GM21576 (cell line): ENCODE data around the gene PROX1.

Experiments used
- ATAC-seq: cut with Tn5 transposase; IDR thresholded peaks from one replicate; pipeline ENCODE4 v1.9.1; 2021; ENCODE audit warnings: mild to moderate bottlenecking, moderate library complexity; ENCODE audit not compliant: unreplicated experiment

The PROX1 gene, protein sequence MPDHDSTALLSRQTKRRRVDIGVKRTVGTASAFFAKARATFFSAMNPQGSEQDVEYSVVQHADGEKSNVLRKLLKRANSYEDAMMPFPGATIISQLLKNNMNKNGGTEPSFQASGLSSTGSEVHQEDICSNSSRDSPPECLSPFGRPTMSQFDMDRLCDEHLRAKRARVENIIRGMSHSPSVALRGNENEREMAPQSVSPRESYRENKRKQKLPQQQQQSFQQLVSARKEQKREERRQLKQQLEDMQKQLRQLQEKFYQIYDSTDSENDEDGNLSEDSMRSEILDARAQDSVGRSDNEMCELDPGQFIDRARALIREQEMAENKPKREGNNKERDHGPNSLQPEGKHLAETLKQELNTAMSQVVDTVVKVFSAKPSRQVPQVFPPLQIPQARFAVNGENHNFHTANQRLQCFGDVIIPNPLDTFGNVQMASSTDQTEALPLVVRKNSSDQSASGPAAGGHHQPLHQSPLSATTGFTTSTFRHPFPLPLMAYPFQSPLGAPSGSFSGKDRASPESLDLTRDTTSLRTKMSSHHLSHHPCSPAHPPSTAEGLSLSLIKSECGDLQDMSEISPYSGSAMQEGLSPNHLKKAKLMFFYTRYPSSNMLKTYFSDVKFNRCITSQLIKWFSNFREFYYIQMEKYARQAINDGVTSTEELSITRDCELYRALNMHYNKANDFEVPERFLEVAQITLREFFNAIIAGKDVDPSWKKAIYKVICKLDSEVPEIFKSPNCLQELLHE

DNA sequence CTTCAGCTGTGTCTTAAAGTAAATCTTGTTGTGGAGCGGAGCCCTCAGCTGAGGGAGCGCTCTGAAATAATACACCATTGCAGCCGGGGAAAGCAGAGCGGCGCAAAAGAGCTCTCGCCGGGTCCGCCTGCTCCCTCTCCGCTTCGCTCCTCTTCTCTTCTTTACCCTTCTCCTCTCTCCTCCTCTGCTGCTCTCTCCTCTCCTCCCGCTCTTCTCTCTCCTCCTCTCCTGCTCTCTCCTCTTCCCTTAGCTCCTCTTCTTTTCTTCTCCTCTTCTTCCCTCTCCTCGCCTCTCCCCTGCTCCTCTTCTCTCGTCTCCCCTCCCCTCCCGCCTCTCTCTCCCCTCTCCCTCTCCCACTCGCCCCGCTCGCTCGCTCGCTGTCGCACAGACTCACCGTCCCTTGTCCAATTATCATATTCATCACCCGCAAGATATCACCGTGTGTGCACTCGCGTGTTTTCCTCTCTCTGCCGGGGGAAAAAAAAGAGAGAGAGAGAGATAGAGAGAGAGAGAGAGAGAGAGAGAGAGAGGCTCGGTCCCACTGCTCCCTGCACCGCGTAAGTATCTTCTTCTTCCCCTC is at the start of gene PROX1:
Gene PROX1, plus strand, starts transcription at position 47 of the 580 bp plus-strand sequence. CDS start 8,563 bp downstream, outside the sequence.
- peak; percentile 86 for ATAC-seq

DNA sequence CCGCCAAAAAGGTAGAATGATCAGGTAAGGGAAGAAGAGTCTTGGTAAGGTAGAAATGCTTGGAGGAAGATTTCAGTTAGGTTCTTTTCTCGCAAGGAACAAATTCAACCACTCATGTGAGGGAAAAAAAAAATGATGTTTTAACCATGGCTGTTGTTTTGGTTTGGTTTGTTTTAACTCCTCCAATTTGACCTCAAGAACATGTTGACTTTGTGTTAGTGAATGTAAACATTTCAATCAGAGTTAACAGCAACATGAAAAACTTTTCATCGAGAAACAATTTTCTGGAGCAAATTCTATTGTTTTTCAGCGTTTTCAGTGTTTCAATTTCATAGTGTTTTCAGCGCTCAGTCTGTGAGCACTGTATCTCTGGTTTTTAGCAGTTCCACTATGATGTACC is 49.0 kb upstream of the PROX1 start:
- no peak for ATAC-seq

DNA sequence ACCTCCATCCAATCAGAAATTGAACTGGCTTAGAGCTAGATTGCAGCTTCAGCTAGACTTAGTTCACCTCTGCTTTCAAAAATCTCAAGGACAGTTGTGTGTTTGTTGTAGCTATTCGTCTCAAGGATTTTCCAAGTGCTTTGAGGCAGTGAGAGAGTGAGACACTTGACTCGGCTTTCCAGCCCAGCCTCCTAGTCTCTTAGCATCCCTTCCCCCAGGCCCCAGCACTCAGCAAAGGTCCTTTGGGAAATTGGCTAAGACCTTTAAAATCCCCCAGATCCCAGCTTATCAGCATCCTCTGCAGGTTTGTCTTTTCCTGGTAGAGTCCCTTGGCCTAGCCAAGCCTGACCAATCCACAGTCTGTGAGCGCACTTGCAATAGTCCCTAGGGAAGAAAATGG is 47.9 kb upstream of the PROX1 start:
- no peak for ATAC-seq

DNA sequence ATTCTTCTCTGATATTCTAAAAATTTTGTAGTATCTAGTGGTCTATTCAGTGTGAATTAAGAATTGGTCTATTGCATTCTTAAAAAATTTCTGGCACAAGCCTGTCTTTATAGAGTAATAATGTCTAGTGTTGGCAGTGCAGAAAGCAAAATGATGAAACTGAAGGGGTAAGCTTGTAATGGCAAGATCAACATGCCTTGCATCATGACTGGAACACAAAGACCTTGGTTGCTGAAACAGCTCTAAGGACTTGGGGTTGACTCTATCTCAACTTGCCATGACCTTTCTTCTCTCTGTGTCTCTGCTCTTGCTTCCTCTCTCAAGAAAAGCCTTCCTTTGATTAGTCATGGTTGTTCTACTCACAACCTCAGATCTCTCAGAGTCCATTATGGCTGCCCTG is 46.8 kb upstream of the PROX1 start:
- no peak for ATAC-seq

DNA sequence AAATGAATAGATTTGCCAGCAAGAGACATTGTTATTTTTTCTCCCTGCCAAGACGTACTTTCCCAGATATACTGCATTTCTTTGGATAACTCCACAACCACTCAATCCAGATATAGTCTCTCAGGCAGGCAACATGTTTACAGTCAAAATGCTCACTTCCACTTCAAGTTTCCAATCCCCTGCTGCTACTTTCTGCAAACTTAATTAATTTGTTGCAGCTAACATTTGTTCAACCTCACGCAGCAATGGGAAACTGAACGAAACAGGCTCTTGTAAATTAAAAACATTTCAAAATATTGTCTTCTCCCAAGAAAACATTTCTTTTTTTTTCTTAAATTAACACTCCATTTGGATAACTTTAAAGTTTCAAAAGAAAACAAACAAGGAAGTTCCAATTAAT is 45.7 kb upstream of the PROX1 start:
- no peak for ATAC-seq

DNA sequence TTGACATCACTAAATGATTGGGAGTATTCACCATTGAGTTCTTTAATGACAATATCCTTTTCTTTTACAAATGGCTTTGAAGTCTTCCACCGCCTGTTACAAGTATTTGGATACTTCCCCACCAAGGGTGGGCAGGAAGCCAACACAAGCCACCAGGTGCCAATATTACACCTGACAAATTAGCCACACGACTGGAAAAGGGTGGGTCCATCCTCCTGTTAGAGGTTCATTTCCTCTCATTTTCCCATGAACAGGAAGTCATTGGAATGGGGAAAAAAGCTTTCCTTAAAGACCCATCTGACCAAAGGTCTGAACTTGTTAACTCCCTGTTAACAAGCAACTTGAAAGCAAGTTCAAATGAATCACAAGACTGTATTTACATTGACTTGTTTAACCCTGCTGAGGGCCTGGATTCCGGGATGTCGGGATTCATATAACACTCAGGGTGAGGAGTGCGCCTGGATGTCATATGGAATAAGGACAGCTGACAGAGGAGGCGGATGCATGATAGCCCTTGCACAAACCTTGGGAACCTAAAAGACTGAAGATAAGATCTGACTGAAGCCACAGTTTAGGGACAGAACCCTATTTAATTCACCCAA is 40.5 kb upstream of the PROX1 start:
- ATAC-seq, result no peak

DNA sequence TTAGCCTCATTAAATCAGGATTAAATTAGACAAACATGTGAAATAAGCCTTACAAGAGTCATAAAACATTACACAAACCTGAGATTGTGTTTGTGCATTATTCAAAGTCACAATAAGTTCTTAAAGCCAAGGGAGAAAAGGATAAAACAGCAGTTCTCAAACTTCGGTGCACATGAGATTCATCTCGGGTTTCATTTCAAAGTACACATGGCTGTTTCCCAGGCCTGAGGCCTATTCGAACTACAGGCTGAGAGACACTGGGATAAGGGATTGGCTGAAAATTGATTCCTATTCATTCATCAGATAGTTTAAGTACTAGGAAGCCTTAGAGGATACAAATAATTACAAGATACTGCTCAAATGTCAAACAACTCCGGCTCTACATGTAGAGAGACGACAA is 35.9 kb upstream of the PROX1 start:
- ATAC-seq, result no peak

DNA sequence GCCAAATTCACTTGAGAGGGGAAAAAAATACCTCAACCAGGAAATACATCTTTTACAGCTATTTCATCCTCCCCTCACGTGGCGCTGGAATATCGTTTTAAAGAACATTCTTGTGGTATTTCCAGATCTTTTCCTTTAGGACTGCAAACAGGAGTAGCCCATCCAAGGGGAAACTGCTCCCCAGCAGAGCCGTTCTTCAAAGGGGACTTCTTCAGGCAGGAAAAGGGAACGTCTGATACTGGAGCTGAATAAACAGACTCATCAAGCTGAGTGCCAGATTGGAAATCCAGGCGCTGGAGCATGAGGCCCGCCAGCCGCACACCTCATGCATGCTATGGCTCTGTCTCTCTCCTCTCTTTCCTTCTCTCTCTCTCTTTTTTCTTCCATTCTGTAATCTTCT is 34.0 kb upstream of the PROX1 start:
- no peak for ATAC-seq

DNA sequence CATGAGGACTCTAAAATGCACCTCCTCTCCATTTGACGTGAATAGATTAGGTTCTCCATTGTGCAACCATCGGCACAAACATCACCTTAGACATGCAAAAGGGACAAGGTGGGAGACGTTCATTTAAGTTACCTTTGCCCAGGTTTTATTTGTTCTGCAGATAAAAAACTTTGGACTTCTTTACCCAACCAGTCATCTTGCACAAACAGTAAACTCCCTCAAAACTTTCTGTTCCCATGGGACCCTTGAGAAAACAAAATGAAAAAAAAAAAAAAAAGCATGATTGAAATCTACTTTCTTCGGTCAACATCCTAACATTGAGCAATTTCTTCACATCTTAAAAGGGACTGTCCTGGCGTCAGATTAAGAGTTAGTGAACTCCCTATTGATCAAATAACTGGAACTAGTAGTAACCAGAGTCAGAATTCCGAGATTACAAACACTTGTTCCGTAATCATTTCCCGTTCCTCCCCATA is 31.4 kb upstream of the PROX1 start:
- no peak for ATAC-seq

DNA sequence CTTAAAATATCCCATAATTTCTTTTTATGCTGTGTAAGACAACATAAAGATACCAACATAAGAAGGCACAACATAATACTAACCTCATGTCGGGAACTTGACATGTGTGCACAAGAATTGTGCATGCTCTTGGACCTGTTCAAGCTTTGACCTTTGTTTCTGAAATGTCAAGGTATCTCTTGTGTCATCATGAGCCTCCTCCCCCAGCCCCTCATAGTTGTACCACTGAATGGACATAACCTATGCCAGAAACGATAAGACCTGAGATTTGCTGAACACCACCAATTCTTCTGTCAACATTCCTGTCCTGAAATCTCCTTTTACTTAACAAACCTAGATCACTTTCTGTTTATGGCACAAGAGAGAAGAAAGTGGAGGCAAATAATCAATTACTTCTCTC is 29.4 kb upstream of the PROX1 start:
- no peak for ATAC-seq

DNA sequence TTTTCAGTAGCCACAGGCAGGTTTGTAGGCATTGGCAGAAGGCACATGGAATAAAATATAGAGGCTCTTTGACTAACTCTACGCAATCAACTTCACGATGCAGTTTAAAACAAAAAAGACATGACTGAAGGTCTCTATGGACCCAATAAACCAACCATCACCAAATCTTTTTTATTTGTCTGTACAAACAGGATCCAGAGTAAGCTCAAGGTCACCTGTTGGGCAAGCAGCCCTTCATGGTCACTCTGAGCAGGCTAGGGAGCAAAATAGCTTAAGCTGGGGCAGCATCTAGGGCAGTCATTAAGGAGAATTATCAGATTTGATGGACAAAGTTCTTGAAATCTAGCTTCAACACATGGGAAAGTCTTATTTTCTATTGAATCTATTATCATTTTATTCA is 26.8 kb upstream of the PROX1 start:
- ATAC-seq, result no peak

DNA sequence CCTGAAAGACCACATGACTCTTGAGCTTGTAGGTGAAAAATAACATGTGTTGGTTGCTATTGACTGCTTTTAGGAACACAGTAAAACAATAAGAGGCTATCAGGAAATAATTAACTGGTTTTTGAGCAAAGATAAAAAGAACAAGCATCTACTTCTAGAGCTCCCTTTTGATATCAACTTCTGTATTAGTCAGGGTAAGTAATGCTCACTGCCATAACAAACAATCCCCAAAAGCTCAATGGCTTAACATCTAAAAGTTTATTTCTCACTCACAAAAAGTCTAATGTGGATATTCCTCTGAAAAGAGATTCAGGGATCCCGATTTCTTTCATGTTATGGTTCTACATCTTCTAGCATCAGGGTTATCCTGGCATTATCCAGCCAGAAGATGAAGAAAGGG is 25.3 kb upstream of the PROX1 start:
- no peak for ATAC-seq

DNA sequence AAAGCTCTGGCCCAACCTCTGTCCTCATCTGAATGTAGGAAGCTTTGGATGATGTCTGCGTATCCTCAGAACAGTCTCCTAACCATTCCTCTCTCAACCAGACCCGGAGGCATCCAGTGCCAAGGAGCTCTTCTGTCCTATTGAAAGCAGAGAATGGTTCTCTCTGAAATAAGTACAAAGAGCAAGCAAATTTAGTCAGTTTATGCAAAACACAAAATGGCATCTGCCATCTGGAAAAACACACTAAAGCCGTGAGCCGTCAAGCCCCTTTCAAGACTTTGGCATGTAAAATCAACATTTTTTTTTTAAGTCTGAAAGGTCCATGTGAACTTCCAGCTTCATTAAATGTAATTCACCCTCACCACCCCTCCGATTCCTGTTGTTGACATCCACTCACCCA is 21.7 kb upstream of the PROX1 start:
- ATAC-seq, result no peak

DNA sequence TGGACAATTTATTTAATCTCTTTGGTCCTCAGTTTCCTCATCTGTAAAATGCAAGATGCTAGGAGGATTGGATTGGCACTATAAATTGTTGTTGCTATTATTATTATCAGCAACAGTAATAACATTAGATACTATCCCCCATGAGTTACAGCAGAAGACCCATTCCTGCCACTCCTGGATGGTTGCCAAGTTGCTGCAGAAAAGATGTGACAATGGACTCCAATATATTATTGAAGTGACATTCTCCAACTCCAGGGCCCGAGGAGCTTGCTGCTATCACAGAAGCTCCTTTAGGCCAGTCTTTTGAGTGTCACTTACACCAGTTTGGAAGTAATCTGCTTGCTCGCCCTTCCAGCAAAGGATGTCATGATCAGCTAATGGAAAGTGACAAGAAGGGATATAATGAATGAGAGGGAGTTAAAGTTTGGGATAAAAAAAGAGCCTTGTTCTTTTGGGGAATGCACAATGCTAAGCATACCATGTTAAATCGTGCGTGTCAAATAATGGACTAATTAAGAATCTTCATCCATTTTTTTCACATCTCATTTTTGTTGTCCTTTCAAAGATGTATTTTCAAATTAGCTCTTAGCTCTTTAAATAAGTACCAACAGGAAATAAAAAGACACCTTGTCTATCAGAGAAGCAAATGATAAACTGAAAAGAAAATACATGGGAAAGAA is 19.5 kb upstream of the PROX1 start:
- ATAC-seq, result no peak

DNA sequence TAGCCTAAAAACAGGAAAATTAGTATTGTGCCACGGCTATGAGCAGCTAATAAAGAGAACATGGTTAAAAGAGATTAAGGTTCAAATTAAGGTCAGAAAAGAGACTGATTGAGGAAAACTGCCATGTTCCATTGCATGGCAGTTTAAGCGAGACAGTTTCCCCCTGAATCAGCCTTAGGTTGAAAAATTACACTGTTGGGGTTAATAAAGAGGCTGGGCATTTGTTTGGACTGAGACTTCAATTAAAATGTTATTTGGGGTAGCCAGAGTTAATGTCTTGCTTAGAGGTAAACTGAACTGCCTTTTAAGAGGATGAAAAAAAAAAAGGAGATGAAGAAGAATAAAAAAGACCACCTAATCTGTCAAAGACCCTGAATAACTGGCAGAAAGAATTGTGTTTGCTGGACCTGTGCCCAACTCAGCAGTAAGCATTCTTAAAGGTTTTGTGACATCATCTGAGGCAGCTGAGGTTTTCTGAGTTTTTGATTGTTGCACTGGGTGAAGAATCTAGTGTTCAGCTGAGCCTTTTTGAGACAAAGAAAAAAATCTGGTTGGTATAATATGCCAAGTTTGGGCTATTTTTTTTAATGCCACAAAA is 17.7 kb upstream of the PROX1 start:
- ATAC-seq, result no peak

DNA sequence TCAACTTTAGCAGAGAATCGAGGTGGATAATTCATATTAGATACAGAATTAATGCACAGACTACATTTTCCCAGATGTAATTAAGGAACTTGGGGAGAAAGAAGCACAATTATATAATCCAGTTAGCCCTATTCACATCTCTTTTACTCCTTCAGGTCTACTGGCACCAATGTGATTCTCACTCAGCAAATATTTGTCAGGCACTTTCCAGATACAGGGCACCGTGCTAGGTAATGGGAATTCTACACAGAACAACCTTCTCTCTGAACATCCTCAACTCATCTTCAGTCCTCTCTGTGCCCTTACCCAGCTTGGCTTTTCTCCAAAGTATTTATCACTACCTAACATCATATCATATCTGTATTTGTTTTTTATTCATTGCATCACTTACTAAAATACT is 15.6 kb upstream of the PROX1 start:
- no peak for ATAC-seq

DNA sequence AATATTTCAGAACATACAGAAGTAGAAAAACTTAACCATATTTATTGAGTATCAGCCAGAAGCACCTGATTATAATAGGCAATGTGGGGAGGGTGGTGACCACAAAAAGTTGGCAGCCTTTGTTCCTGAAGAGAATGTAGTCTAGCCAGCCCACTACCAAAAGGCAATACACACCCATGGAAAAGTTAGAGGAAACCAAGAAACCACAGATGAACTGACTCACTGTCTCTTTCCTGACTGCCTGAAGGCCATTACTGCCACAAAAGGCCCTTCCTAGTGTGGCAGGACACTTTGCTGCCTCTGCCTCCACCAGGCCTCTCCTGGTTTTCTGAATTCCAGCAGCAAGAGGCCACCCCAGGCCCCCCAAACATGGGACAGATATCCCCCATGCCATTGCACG is 14.6 kb upstream of the PROX1 start:
- no peak for ATAC-seq

DNA sequence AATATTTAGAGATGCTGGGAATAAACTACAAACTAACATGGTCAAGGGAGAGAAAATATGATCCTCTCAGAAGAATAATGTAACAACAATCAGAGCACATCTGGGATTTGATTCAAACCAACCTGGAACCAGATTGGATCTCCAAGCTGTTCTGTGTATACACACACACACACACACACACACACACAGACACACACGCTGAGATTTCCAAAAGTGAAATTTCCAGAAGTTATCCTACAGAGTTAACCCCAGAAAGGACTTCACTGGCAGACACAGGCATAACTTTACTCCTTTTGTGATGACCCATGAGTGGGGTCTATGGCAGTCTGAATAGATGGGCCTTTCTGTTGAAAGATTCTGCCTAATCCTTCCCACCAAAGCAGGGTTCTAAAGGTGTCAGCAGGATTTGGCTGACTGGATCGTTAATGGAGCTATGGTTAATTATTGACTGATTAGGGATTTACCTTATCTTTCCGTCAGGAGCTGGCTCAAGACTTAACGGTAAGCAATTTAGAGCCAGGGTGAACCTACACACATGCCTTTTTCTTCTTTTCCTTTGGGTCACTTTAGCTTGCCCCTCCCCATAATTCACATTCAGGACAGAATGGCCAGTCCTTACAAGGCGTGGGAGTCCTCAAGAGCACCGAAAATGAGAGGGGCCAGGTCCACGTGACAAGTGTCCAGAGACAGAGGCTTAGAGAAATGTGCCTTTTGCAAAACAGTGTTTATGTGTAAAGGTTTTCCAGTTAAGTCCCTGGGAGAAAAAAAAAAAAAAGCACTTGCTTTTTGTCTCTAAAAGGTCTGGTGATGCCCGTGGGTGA is 10.9 kb upstream of the PROX1 start:
- ATAC-seq, result no peak

DNA sequence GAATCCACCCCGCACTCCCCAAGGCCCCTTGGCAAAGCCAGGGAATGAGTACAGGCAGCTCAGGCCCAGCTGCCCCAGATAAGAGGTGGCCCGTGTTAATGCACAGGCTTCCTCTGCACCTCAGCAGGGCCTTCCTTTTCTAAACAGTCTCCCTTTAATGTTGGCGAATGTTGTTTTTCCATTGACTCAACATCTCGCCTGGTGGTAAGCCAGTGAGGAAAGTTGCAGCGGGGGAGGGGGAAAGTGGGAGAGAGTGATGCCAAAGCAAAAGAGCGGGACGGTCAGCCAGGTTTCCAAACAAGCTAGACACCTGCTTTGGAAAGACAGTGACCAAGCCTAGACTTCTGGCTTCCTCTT is 10.3 kb upstream of the PROX1 start:
- ATAC-seq, result no peak

DNA sequence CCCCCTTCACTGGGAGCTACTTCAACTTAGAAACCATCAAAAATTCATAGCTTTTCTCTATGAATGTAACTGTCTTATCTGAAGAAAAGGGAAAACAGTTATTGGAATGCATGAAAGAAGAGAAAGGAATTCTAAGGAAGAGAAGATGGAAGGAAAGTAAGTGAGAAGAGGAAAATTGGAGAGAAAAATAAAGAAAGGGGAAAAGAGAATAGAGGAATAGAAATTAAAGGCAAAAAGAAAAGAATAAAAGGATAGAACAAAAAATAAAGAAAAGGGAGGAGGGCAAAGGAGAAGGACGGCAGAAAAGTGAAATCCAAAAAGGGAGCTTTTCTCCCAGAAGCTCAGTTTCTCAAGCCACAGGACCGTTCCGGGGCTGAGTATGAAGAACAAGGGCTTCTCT is 9.9 kb upstream of the PROX1 start:
- ATAC-seq, result no peak
